Lower leg skin (tissue), 3 donors: ENCODE data around the gene SLC35E3.

ENCODE experiments used
- CTCF ChIP-seq, 3 donors: fragments of 450-650 bp; IDR thresholded peaks; one replicate each; pipeline ENCODE4 v1.5.1; 2016; ENCODE audit warnings: antibody characterized with exemption in 3 of 3, mild to moderate bottlenecking in 3 of 3, moderate library complexity in 2 of 3
- POLR2A ChIP-seq, 2 donors: fragments of 450-650 bp; IDR thresholded peaks; one replicate each; pipeline ENCODE4 v1.6.1; 2016 to 2017; ENCODE audit warnings: antibody characterized with exemption in 2 of 2, mild to moderate bottlenecking in 1 of 2, moderate library complexity in 1 of 2

- TF ChIP-seq CTCF (IDR thresholded peaks at IDR 0.05) (no peak), POLR2A (IDR thresholded peaks at IDR 0.05) (no peak)
These were observed 18.2 kb upstream of the SLC35E3 start for GRCh38 chr12:68727776-68728175.
